ENCODE results near the gene FRAS1. TPM values are rescaled to one million over a fixed set of nuclear protein-coding genes. Genes with fewer than 3 reads are reported as not detected.

FRAS1 gene
- total and polyA plus RNA-seq, 2 of the 8 experiments (the other 6 are each of a cell fraction or from before 2014, with no cell fraction given), result 38.5 to 109 TPM

GRCh38 chr4:78265006-78265405 is 207.9 kb downstream of the FRAS1 start:
- H3K9me3 ChIP-seq (ENCODE audit: insufficient read depth in 2 of 2, low read depth in 1 of 2, low read length in 1 of 2), result 0 out of 4 replicates have a peak, but pooled peaks cover 2 to 4% of the 10 kb centered on the region in 2 experiments
- no peak overlapping the region for H2BK12ac ChIP-seq (ENCODE audit: low read depth, low read length)
- no peaks in the 10 kb centered on the region for H3K79me2 ChIP-seq (ENCODE audit: control insufficient read depth in 1 of 2, insufficient read depth in 2 of 2, low read length in 2 of 2)
- no peak overlapping the region for H4K91ac ChIP-seq (replicated peaks; ENCODE audit: insufficient read length, low read length)
- TF ChIP-seq SIX5 (IDR thresholded peaks at IDR 0.05; ENCODE audit: low read depth, low read length) (no peak), CTCF (IDR thresholded peaks at IDR 0.05; ENCODE audit: control extremely low read depth in 1 of 3, insufficient read depth in 1 of 3, low read depth in 1 of 3, low read length in 3 of 3) (no peak), SAP30 (IDR thresholded peaks at IDR 0.05; ENCODE audit: insufficient read depth, insufficient replicate concordance, low read length) (no peak), ASH2L (IDR thresholded peaks at IDR 0.05; ENCODE audit: low read length) (no peak), TAF7 (optimal IDR thresholded peaks at IDR 0.05; ENCODE audit: borderline replicate concordance, low read depth, low read length) (no peak), HDAC2 (IDR thresholded peaks at IDR 0.05; ENCODE audit: borderline replicate concordance in 1 of 2, low read depth in 2 of 2, low read length in 2 of 2) (no peak), EGR1 (IDR thresholded peaks at IDR 0.05; ENCODE audit: borderline replicate concordance, low read depth, low read length) (no peak), E2F6 (IDR thresholded peaks at IDR 0.05) (no peak)
- no peak overlapping the region for H3K23ac ChIP-seq (ENCODE audit: insufficient read length)
- no peak overlapping the region for H2BK20ac ChIP-seq (ENCODE audit: low read length)
- no peaks in the 10 kb centered on the region for H3K4me1 ChIP-seq (replicated peaks in 1 of 4; ENCODE audit: control insufficient read depth in 3 of 4, insufficient read depth in 4 of 4, low read length in 3 of 4)
- ChIA-PET CTCF (ENCODE audit: partially characterized antibody) (interaction anchor here (0.5 kb wide), 1 partner anchor 205 kb away, joined by 3 read pairs; no protein-coding TSS in a partner anchor), POLR2A (ENCODE audit: partially characterized antibody) (no interaction called here)
- H3K4me2 ChIP-seq (ENCODE audit: insufficient read depth in 1 of 2, low read depth in 2 of 2, low read length in 2 of 2), result no peak overlapping the region
- H2BK5ac ChIP-seq (ENCODE audit: low read depth, low read length), result no peak overlapping the region
- peaks cover 11 to 67% (median 35%) of the 10 kb centered on the region in 4 experiments for H3K36me3 ChIP-seq (ENCODE audit: control insufficient read depth in 2 of 4, insufficient read depth in 4 of 4, low read length in 3 of 4)
- WGBS, 2 experiments (ENCODE audit: extremely low coverage in 1 of 2, insufficient coverage in 1 of 2, insufficient read length in 1 of 2, insufficient replicate concordance in 2 of 2, low coverage in 1 of 2, low lambda C conversion rate in 2 of 2, missing lambda C conversion rate in 1 of 2), result 74% methylated on average over 5 of the region's 5 CpGs; no CpG with 5 or more reads in 1 of the 2 experiments
- no peak overlapping the region for H3K9ac ChIP-seq (replicated peaks in 1 of 4; ENCODE audit: extremely low read depth in 1 of 4, low read depth in 3 of 4, low read length in 3 of 4)
- no peaks in the 10 kb centered on the region for H3K27me3 ChIP-seq (replicated peaks in 1 of 4; ENCODE audit: control insufficient read depth in 3 of 4, extremely low read depth in 1 of 4, insufficient read depth in 3 of 4, low read length in 3 of 4)
- FAIRE-seq (no peak), DNase-seq (ENCODE audit: low read depth in 1 of 2, low spot score in 2 of 2) (no peak)
- no peak overlapping the region for H2AFZ ChIP-seq (ENCODE audit: low read length)
- no peaks in the 10 kb centered on the region for H3K79me1 ChIP-seq (ENCODE audit: low read depth, low read length)
- H2BK15ac ChIP-seq (ENCODE audit: low read length), result no peak overlapping the region
- no peak overlapping the region for H3K4me3 ChIP-seq (ENCODE audit: extremely low read depth in 1 of 4, insufficient read depth in 2 of 4, low read depth in 3 of 4, low read length in 4 of 4)
- H3K27ac ChIP-seq (ENCODE audit: low read depth, low read length), result no peak overlapping the region
- H4K8ac ChIP-seq (ENCODE audit: extremely low read depth, insufficient read depth, low read length), result no peak overlapping the region
- no peak overlapping the region for H4K5ac ChIP-seq (ENCODE audit: insufficient read length, low read depth, low read length)
- H2AK5ac ChIP-seq (ENCODE audit: low read depth, low read length), result no peak overlapping the region
- H3K14ac ChIP-seq (ENCODE audit: insufficient read length), result no peak overlapping the region
- H3K56ac ChIP-seq (replicated peaks; ENCODE audit: insufficient read length, low read depth, low read length), result no peak overlapping the region
- H4K20me1 ChIP-seq (replicated peaks in 1 of 2; ENCODE audit: control insufficient read depth in 1 of 2, insufficient read depth in 2 of 2, low read length in 2 of 2), result no peaks in the 10 kb centered on the region
- no peak overlapping the region for H3K4ac ChIP-seq (replicated peaks; ENCODE audit: insufficient read length, low read depth, low read length)
- H2BK120ac ChIP-seq (replicated peaks; ENCODE audit: low read depth, low read length), result no peak overlapping the region
- H3K18ac ChIP-seq (ENCODE audit: extremely low read depth, low read length), result no peak overlapping the region
- no peaks in the 10 kb centered on the region for H3K23me2 ChIP-seq (ENCODE audit: low read depth, low read length)

Measured in H1 (cell line).